GM19438 (cell line): ENCODE measurements around the gene GKN2.
"Not testable (repeated sequence)": the region's sequence is repeated elsewhere in the genome, so short reads cannot be mapped to it uniquely, and the experiment has no call there.

Experiments
- ATAC-seq: cut with Tn5 transposase; IDR thresholded peaks from one replicate; pipeline ENCODE4 v1.9.1; 2021; ENCODE audit warnings: low read depth; ENCODE audit not compliant: unreplicated experiment

GKN2 gene

DNA sequence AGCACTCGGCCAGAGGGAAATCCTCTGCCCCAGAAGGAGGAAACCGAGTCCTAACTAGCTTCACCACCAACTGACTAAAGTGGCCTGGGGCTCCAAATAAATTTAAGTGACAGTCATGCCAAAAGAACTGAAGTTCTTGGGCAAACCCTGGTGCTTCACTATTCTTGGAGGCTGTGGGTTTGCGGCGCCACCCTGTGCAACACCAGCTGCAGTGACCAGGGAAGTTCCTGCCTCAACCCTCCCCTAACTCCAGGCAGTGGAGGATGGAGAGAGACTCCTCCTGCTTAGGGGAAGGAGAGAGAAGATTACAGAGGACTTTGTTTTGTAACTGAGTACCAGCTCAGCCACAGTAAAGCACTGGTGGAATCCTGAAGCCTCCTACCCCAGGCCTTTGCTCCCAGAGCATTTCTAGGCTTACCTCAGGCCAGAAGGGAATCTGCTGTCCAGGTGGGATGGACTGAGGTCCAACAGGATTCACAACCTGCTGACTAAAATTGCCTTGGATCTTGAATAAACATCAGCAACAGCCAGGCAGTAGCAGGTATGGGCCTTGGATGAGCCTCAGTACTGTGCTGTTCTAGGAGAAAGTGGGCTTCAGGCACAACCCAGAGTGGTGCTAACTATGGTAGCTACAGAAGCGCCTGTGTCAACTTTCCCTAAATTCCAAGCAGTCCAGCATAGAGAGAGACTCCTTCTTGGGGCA, 52.0 kb downstream of the GKN2 start:
- ATAC-seq: no peak

DNA sequence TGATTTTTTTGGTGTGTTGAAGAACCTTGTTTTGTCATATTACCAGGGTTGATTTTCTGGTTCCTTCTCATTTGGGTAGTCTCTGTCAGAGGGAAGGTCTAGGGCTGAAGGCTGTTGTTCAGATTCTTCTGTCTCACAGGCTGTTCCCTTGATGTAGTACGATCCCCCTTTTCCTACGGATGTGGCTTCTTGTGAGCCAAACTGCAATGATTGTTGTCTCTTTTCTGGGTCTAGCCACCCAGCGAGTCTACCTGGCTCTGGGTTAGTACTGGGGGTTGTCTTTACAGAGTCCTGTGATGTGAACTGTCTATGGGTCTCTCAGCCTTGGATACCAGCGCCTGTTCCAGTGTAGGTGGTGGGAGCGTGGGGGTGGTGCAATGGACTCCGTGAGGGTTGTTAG, 56.7 kb downstream of the GKN2 start:
- not testable (repeated sequence) for ATAC-seq
